ENCODE results near the gene TMEM25.
"Not testable (repeated sequence)": the region's sequence is repeated elsewhere in the genome, so short reads cannot be mapped to it uniquely, and the experiment has no call there.

TMEM25 gene

GRCh38 chr11:118560806-118561205 is 29.8 kb downstream of the TMEM25 start:
- in situ Hi-C loops (cut with HindIII; ENCODE audit: low sequenced_read_pairs) = no loop called here
- TF ChIP-seq CTCF (IDR thresholded peaks at IDR 0.05; ENCODE audit: low read depth, low read length) = no peak
- H3K4me3 ChIP-seq (ENCODE audit: low read depth, low read length) = no peak overlapping the region
- no peak for DNase-seq (ENCODE audit: low read depth, low spot score)

DNA sequence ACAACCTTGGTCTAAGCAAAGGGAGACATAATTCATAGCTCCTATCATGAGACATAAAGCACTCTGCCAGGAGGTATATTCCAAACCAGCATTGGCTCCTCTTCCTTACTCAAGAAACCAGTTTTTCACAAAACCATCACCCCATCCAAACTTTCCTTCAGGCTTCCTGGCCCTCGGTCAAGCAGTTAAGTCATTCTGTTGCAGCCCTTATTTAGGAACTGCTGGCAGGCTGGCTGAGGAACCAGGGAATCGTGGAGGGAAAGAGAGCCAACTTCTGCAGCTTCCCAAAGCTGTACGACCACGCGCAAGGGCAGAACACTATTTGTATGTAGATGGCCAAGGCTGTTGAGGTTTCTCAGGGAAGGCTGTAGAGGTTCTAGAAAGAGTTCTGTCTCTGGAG is 34.1 kb downstream of the TMEM25 start:
- TF ChIP-seq CTCF (IDR thresholded peaks at IDR 0.05; ENCODE audit: low read depth, low read length) = no peak
- no peak for DNase-seq (ENCODE audit: low read depth, low spot score)
- in situ Hi-C loops (cut with HindIII; ENCODE audit: low sequenced_read_pairs) = no loop called here
- H3K4me3 ChIP-seq (ENCODE audit: low read depth, low read length) = peak overlapping the region; percentile 71

DNA sequence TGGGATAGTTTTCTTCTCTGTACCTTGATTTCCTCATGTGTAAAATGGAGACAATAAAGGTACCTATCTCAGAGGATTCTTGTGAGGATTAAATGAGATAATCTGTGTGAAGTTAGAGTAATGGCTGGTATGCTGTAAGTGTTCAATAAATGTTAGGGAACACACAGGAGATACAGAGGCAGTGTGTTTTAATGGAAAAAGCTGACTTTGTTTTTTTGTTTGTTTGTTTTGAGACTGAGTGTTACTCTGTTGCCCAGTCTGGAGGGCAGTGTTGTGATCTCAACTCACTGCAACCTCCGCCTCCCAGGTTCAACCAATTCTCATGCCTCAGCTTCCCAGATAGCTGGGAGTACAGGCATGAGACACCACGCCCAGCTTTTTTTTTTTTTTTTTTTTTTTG is 38.7 kb downstream of the TMEM25 start:
- no peak for TF ChIP-seq CTCF (IDR thresholded peaks at IDR 0.05; ENCODE audit: low read depth, low read length)
- in situ Hi-C loops (cut with HindIII; ENCODE audit: low sequenced_read_pairs) = no loop called here
- DNase-seq (ENCODE audit: low read depth, low spot score) = no peak
- no peak overlapping the region for H3K4me3 ChIP-seq (ENCODE audit: low read depth, low read length)

- no peak overlapping the region for H3K4me3 ChIP-seq (ENCODE audit: low read depth, low read length)
- no peak for TF ChIP-seq CTCF (IDR thresholded peaks at IDR 0.05; ENCODE audit: low read depth, low read length)
- no peak for DNase-seq (ENCODE audit: low read depth, low spot score)
- in situ Hi-C loops (cut with HindIII; ENCODE audit: low sequenced_read_pairs) = no loop called here
Observed at GRCh38 chr11:118570787-118571186, 39.8 kb downstream of the TMEM25 start.

GRCh38 chr11:118571701-118572060 is 40.7 kb downstream of the TMEM25 start:
- H3K4me3 ChIP-seq (ENCODE audit: low read depth, low read length) = peak overlapping the region; percentile 99
- peak; percentile 14 for DNase-seq (ENCODE audit: low read depth, low spot score)
- in situ Hi-C loops (cut with HindIII; ENCODE audit: low sequenced_read_pairs) = not testable (repeated sequence)

DNA sequence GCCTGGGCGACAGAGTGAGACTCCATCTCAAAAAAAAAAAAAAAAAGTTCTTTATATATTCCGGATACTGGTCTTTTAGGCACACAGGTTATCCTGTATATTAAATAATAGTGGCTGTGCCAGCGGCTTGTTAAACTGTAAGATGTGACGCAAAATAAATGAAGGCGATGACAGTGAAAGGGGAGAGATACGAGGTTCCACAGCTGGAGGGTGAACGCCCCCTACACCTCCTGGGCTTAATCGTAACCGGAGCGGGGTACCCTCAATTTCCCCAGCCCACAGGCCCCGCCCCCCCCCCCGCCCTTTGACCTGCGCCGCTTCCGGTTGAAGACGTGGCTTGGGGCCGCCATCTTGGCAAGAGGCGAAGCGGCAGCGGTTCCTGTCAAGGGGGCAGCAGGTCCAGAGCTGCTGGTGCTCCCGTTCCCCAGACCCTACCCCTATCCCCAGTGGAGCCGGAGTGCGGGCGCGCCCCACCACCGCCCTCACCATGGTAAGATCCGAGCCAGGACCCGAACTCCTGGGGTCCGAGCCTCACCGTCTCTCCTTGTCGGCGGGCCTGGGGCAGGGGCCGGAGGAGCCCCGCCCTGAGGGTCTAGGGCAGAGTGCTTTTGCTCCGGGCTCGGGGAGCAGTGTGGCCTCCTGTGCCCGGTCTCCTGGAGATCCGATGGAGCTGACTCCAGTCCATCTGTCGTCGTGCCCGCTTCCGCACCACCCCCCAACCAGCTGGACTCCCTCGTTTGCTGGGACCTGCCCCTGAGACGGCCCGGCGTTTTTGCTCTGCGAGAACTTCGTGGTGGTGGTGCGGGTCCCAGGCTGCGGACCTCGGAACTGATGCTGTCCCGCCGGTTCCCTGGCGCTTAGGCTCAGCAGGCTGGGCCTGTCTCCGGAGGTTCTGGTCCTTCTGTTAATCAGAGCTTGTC is 41.3 kb downstream of the TMEM25 start, which contains the start of gene ARCN1:
Gene ARCN1 (plus strand): TSS at position 349 of the 920 bp plus-strand sequence. CDS start 139 bp downstream, at position 488.
- peak; percentile 78 for DNase-seq (ENCODE audit: low read depth, low spot score)
- in situ Hi-C loops (cut with HindIII; ENCODE audit: low sequenced_read_pairs) = no loop called here
- no peak for TF ChIP-seq CTCF (IDR thresholded peaks at IDR 0.05; ENCODE audit: low read depth, low read length)
- H3K4me3 ChIP-seq (ENCODE audit: low read depth, low read length) = peak within 1 kb of the TSS; percentile 99

DNA sequence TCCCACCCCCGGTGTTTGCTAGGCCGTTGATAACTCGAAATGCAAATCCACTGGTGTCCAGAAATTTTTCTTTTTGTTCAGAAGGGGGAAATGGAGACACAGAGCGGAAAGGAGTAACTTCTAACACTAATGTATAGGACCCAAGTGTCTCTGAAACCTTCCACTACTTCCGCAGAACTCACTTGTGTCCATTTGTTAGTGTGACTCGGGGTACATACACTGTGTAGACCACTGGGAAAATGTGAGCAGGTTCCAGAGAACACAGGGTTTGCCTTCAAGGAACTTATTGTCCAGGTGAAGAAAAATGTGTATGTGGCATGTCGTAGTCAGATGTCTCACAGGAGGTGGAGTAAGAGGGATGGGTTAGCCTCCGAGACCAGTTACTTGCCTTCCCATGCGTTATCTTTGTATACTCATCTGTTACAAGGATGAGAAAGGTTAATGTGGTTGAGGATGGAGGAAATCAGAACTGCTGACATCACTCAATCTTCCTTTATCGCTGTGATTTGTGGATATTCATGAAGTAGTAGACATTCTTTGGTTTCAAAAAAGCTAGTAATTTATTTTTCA is 42.1 kb downstream of the TMEM25 start:
- peak; percentile 28 for DNase-seq (ENCODE audit: low read depth, low spot score)
- no peak for TF ChIP-seq CTCF (IDR thresholded peaks at IDR 0.05; ENCODE audit: low read depth, low read length)
- in situ Hi-C loops (cut with HindIII; ENCODE audit: low sequenced_read_pairs) = no loop called here
- peak overlapping the region; percentile 99 for H3K4me3 ChIP-seq (ENCODE audit: low read depth, low read length)
